Fibroblast of lung (primary cell): ENCODE measurements around the gene GPC5.

Experiments
- EZH2 ChIP-seq: IDR thresholded peaks from 2 replicates; pipeline ENCODE4 v1.5.1; 2012; ENCODE audit warnings: low read length, control low read depth, mild to moderate bottlenecking; ENCODE audit errors: missing control alignments
- TF ChIP-seq, protein P1 (sequence below), 2 donors: IDR thresholded peaks in 1 of 2; conservative IDR thresholded peaks in 1 of 2; 1 replicate in 1 of 2; 2 replicates in 1 of 2; pipeline ENCODE4 v1.5.1; 2011 to 2012; ENCODE audit warnings: low read length in 2 of 2, control low read depth in 1 of 2, inconsistent platforms in 1 of 2, low read depth in 1 of 2, mild to moderate bottlenecking in 1 of 2

DNA sequence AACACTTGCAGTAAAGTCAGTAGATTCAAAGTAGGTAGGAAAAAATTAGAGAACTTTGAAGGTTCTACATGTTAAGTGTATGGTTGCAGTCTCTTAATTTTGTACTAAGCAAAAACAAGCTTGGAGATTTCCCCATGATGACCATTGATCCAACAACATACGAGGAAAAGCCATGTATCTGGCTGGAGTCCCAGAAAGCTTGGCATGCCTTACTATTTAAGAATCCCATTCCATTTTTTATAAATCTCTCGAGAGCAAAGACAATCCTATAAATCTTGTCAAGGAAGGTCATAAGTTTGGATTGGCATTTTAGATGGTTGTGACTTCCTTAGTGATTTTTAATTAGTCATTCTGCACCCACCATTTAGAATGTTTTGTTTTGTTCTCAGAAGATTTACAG lies 495.9 kb downstream of the GPC5 start:
- TF ChIP-seq, protein P1, sequence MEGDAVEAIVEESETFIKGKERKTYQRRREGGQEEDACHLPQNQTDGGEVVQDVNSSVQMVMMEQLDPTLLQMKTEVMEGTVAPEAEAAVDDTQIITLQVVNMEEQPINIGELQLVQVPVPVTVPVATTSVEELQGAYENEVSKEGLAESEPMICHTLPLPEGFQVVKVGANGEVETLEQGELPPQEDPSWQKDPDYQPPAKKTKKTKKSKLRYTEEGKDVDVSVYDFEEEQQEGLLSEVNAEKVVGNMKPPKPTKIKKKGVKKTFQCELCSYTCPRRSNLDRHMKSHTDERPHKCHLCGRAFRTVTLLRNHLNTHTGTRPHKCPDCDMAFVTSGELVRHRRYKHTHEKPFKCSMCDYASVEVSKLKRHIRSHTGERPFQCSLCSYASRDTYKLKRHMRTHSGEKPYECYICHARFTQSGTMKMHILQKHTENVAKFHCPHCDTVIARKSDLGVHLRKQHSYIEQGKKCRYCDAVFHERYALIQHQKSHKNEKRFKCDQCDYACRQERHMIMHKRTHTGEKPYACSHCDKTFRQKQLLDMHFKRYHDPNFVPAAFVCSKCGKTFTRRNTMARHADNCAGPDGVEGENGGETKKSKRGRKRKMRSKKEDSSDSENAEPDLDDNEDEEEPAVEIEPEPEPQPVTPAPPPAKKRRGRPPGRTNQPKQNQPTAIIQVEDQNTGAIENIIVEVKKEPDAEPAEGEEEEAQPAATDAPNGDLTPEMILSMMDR (conservative IDR thresholded peaks at IDR 0.05 in 1 of 2, IDR thresholded peaks at IDR 0.05 in 1 of 2; ENCODE audit: low read depth in 1 of 2, low read length in 2 of 2), result no peak
- no peak for TF ChIP-seq EZH2
